Neural progenitor cell (in vitro differentiated cells): ENCODE results near the gene ATXN10. TPM values are rescaled to one million over a fixed set of nuclear protein-coding genes. Genes with fewer than 3 reads are reported as not detected.

Experiments
- DNase-seq: peaks from one replicate; pipeline ENCODE4 v3.0.0-alpha.2; 2016; ENCODE audit warnings: low spot score
- H2AFZ ChIP-seq: fragments of 200-600 bp; sonication (generic); replicated peaks from 2 replicates; pipeline ENCODE4 v1.6.1; 2016; ENCODE audit warnings: antibody characterized with exemption
- H3F3A ChIP-seq: fragments of 200-600 bp; sonication (generic); 2 replicates; pipeline ENCODE4 v1.6.1; 2016; ENCODE audit warnings: antibody characterized with exemption, low read depth
- H3K27ac ChIP-seq: fragments of 200-600 bp; sonication (generic); 2 replicates; pipeline ENCODE4 v1.5.1; 2016; ENCODE audit warnings: mild to moderate bottlenecking
- H3K27me3 ChIP-seq: fragments of 200-600 bp; sonication (generic); 2 replicates; pipeline ENCODE4 v1.6.1; 2016; ENCODE audit warnings: mild to moderate bottlenecking, moderate library complexity
- H3K36me3 ChIP-seq: fragments of 200-600 bp; sonication (generic); 2 replicates; pipeline ENCODE4 v1.5.1; 2016
- H3K4me1 ChIP-seq: fragments of 200-600 bp; sonication (generic); 2 replicates; pipeline ENCODE4 v1.6.1; 2016; ENCODE audit warnings: mixed run types
- H3K4me2 ChIP-seq: fragments of 200-600 bp; sonication (generic); 2 replicates; pipeline ENCODE4 v1.6.1; 2016
- H3K4me3 ChIP-seq: fragments of 200-600 bp; sonication (generic); 2 replicates; pipeline ENCODE4 v1.5.1; 2016
- H3K79me2 ChIP-seq: fragments of 200-600 bp; sonication (generic); 2 replicates; pipeline ENCODE4 v1.6.1; 2016; ENCODE audit warnings: low read depth
- H3K9ac ChIP-seq: fragments of 200-600 bp; sonication (generic); 2 replicates; pipeline ENCODE4 v1.6.1; 2016
- H3K9me3 ChIP-seq: fragments of 200-600 bp; sonication (generic); 2 replicates; pipeline ENCODE4 v1.5.1; 2016; ENCODE audit warnings: low read depth
- H4K20me1 ChIP-seq: fragments of 200-600 bp; sonication (generic); 2 replicates; pipeline ENCODE4 v1.6.1; 2016; ENCODE audit warnings: low read depth
- H3K27ac Mint-ChIP-seq: 3 replicates; pipeline ENCODE4 v1.8.0; 2021; ENCODE audit warnings: mixed read lengths
- H3K27me3 Mint-ChIP-seq: 2 replicates; pipeline ENCODE4 v1.8.0; 2022; ENCODE audit warnings: low read depth, mild to moderate bottlenecking, inconsistent platforms, moderate library complexity, mixed read lengths; ENCODE audit not compliant: insufficient read depth
- H3K36me3 Mint-ChIP-seq: 3 replicates; pipeline ENCODE4 v1.8.0; 2021; ENCODE audit warnings: mixed read lengths
- H3K4me1 Mint-ChIP-seq: 3 replicates; pipeline ENCODE4 v1.8.0; 2021; ENCODE audit warnings: mixed read lengths
- H3K4me3 Mint-ChIP-seq: 3 replicates; pipeline ENCODE4 v1.8.0; 2021; ENCODE audit warnings: mild to moderate bottlenecking, moderate library complexity, mixed read lengths
- H3K9me3 Mint-ChIP-seq: 3 replicates; pipeline ENCODE4 v1.8.0; 2020; ENCODE audit warnings: mixed read lengths
- CTCF ChIP-seq: fragments of 200-600 bp; sonication (generic); IDR thresholded peaks from 2 replicates; pipeline ENCODE4 v1.5.1; 2017; ENCODE audit warnings: antibody characterized with exemption, mild to moderate bottlenecking
- EZH2 ChIP-seq: fragments of 200-600 bp; sonication (generic); IDR thresholded peaks from 2 replicates; pipeline ENCODE4 v1.6.1; 2017; ENCODE audit warnings: antibody characterized with exemption, mild to moderate bottlenecking, moderate library complexity
- EZH2phosphoT487 ChIP-seq: fragments of 200-600 bp; sonication (generic); IDR thresholded peaks from 2 replicates; pipeline ENCODE4 v1.6.1; 2017; ENCODE audit warnings: antibody characterized with exemption
- total RNA-seq: library from RNA; depleted of rRNA; stranded (reverse); fragments of >200 nt; gene quantifications from 2 replicates; pipeline ENCODE4 v1.2.3, GENCODE V29; 2015; ENCODE audit warnings: low replicate concordance

ATXN10 gene
- total RNA-seq, 1 donor from 2014 or later: 168 TPM

DNA sequence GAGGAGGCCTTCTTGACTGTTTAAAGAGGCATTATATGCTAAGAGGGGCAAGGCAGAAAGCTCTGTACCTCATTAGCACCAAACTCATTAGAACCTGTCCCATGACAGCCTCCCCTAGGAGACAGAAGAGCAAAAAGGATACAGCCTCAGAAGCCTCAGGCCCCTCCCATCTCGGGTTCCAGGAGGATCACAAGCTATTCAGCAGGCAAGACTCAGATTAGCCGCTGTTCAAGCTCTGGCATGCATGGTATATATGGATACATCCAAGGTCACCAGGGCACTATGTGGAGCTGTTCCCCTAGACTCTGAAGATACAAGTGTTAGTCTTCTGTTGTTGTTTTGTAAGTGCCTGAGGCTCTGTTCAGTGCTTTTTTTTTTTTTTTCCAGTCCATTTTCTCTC is 32.1 kb downstream of the ATXN10 start:
- peaks cover 14% of the 10 kb centered on the region for H3K9me3 Mint-ChIP-seq
- Histone ChIP-seq H3K27me3 (no peaks in the 10 kb centered on the region), H3F3A (peaks cover 19% of the 10 kb centered on the region), H3K79me2 (peaks cover 52% of the 10 kb centered on the region), H4K20me1 (peaks cover 45% of the 10 kb centered on the region), H2AFZ (no peak overlapping the region), H3K36me3 (peaks cover 24% of the 10 kb centered on the region), H3K4me3 (no peak overlapping the region), H3K4me1 (peaks cover 16% of the 10 kb centered on the region), H3K4me2 (peak overlapping the region; percentile 40), H3K9me3 (no peaks in the 10 kb centered on the region), H3K27ac (peak overlapping the region; percentile 62), H3K9ac (no peak overlapping the region)
- no peaks in the 10 kb centered on the region for H3K4me1 Mint-ChIP-seq
- TF ChIP-seq CTCF: no peak
- no peak for TF ChIP-seq EZH2phosphoT487
- no peak for TF ChIP-seq EZH2
- DNase-seq: peak; percentile 78
- H3K36me3 Mint-ChIP-seq: peaks cover 69% of the 10 kb centered on the region
- no peak overlapping the region for H3K27ac Mint-ChIP-seq
- no peak overlapping the region for H3K4me3 Mint-ChIP-seq
- no peaks in the 10 kb centered on the region for H3K27me3 Mint-ChIP-seq

DNA sequence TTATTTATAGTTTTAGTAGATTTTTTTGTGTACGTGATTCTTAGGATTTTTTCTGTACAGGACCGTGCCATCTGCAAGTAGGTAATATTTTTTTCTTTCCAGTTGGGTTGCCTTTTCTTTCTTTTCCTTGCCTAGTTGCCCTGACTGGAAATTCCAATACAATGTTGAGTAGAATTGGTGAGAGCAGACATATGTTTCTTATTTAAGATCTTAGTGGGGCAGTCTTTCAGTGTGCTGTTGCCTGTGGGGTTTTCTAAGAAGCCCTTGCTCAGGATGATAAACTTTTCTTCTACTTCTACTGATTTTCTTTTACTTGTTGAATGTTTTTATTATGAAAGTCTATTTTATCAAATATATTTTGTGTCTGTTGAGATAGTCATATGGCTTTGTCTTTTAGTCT is 33.0 kb downstream of the ATXN10 start:
- peaks cover 14% of the 10 kb centered on the region for H3K9me3 Mint-ChIP-seq
- H3K36me3 Mint-ChIP-seq: peaks cover 70% of the 10 kb centered on the region
- TF ChIP-seq EZH2 (no peak), EZH2phosphoT487 (no peak), CTCF (no peak)
- H3K27ac ChIP-seq: no peak overlapping the region
- H3K27me3 Mint-ChIP-seq: no peaks in the 10 kb centered on the region
- no peaks in the 10 kb centered on the region for H3K9me3 ChIP-seq
- H2AFZ ChIP-seq: no peak overlapping the region
- peaks cover 58% of the 10 kb centered on the region for H3K79me2 ChIP-seq
- H3K4me1 ChIP-seq: peaks cover 16% of the 10 kb centered on the region
- peaks cover 24% of the 10 kb centered on the region for H3K36me3 ChIP-seq
- no peaks in the 10 kb centered on the region for H3K4me1 Mint-ChIP-seq
- H4K20me1 ChIP-seq: peaks cover 48% of the 10 kb centered on the region
- peaks cover 19% of the 10 kb centered on the region for H3F3A ChIP-seq
- no peak overlapping the region for H3K4me3 ChIP-seq
- no peak overlapping the region for H3K4me3 Mint-ChIP-seq
- H3K4me2 ChIP-seq: no peak overlapping the region
- H3K9ac ChIP-seq: no peak overlapping the region
- no peak for DNase-seq
- no peaks in the 10 kb centered on the region for H3K27me3 ChIP-seq
- H3K27ac Mint-ChIP-seq: no peak overlapping the region

GRCh38 chr22:45707605-45708004 is 36.0 kb downstream of the ATXN10 start:
- H3K9ac ChIP-seq: no peak overlapping the region
- no peaks in the 10 kb centered on the region for H3K9me3 ChIP-seq
- no peak overlapping the region for H3K4me2 ChIP-seq
- H3K27ac Mint-ChIP-seq: no peak overlapping the region
- no peaks in the 10 kb centered on the region for H3K27me3 ChIP-seq
- H2AFZ ChIP-seq: no peak overlapping the region
- H3K79me2 ChIP-seq: peaks cover 78% of the 10 kb centered on the region
- H3K36me3 Mint-ChIP-seq: peaks cover 57% of the 10 kb centered on the region
- no peaks in the 10 kb centered on the region for H3K4me1 Mint-ChIP-seq
- H3K36me3 ChIP-seq: peaks cover 17% of the 10 kb centered on the region
- H3K27me3 Mint-ChIP-seq: no peaks in the 10 kb centered on the region
- H3K9me3 Mint-ChIP-seq: peaks cover 12% of the 10 kb centered on the region
- H3K27ac ChIP-seq: no peak overlapping the region
- peaks cover 74% of the 10 kb centered on the region for H4K20me1 ChIP-seq
- peaks cover 21% of the 10 kb centered on the region for H3F3A ChIP-seq
- no peak overlapping the region for H3K4me3 ChIP-seq
- DNase-seq: no peak
- TF ChIP-seq CTCF (no peak), EZH2phosphoT487 (no peak), EZH2 (no peak)
- H3K4me3 Mint-ChIP-seq: no peak overlapping the region
- H3K4me1 ChIP-seq: peaks cover 16% of the 10 kb centered on the region
